GM19397 (cell line): Measurements from ENCODE around the gene CCDC57.
A peak's percentile ranks its signal among the peaks of the same experiment; 100 is the strongest.
"Not testable (repeated sequence)": the region's sequence is repeated elsewhere in the genome, so short reads cannot be mapped to it uniquely, and the experiment has no call there.

Experiments used
- ATAC-seq: cut with Tn5 transposase; IDR thresholded peaks from one replicate; pipeline ENCODE4 v1.9.1; 2021; ENCODE audit warnings: mild to moderate bottlenecking, moderate library complexity; ENCODE audit not compliant: unreplicated experiment

Gene CCDC57

GRCh38 chr17:82225368-82226029 lies 12.9 kb upstream of the CCDC57 start:
- no peak for ATAC-seq

- ATAC-seq = no peak
These were observed 12.0 kb upstream of the CCDC57 start for GRCh38 chr17:82224666-82225065.

GRCh38 chr17:82223517-82223916 lies 10.9 kb upstream of the CCDC57 start:
- no peak for ATAC-seq

GRCh38 chr17:82222816-82223215 lies 10.2 kb upstream of the CCDC57 start:
- ATAC-seq = no peak

- no peak for ATAC-seq
These were observed 8.8 kb upstream of the CCDC57 start for GRCh38 chr17:82221341-82221902.

- ATAC-seq = no peak
These were observed 7.4 kb upstream of the CCDC57 start for GRCh38 chr17:82219753-82220709.

GRCh38 chr17:82219083-82219482 lies 6.4 kb upstream of the CCDC57 start:
- no peak for ATAC-seq

GRCh38 chr17:82218349-82219075 lies 5.9 kb upstream of the CCDC57 start:
- ATAC-seq = no peak

- no peak for ATAC-seq
These were observed 5.0 kb upstream of the CCDC57 start for GRCh38 chr17:82217530-82218204.

- ATAC-seq = no peak
These were observed 4.5 kb upstream of the CCDC57 start for GRCh38 chr17:82217120-82217529.

GRCh38 chr17:82216301-82217119 lies 3.9 kb upstream of the CCDC57 start:
- no peak for ATAC-seq

- no peak for ATAC-seq
These were observed 3.3 kb upstream of the CCDC57 start for GRCh38 chr17:82215972-82216300.

GRCh38 chr17:82215095-82215971 lies 2.7 kb upstream of the CCDC57 start:
- ATAC-seq = no peak

- no peak for ATAC-seq
These were observed 1.5 kb upstream of the CCDC57 start for GRCh38 chr17:82214012-82214628.

- peak; percentile 6 for ATAC-seq
These were observed 789 bp upstream of the CCDC57 start for GRCh38 chr17:82213251-82214011.

- ATAC-seq = not testable (repeated sequence)
These were observed 2.0 kb downstream of the CCDC57 start for GRCh38 chr17:82210655-82211054.

GRCh38 chr17:82205720-82206508 lies 6.7 kb downstream of the CCDC57 start:
- ATAC-seq = peak; percentile 69
